Upper lobe of right lung (tissue), 1 donor: ENCODE measurements around the gene RAB6B. TPM values are rescaled to one million over a fixed set of nuclear protein-coding genes. Genes with fewer than 3 reads are reported as not detected.

Experiments
- ATAC-seq: fragments of 200-7000 bp; cut with Tn5 transposase; one replicate; pipeline ENCODE4 v1.9.1; 2020; ENCODE audit warnings: mild to moderate bottlenecking, moderate library complexity
- DNase-seq: peaks from one replicate; pipeline ENCODE4 v3.0.0-alpha.2; 2020
- H3K27ac ChIP-seq: fragments of 200-600 bp; one replicate; pipeline ENCODE4 v1.8.0; 2022
- H3K27me3 ChIP-seq: fragments of 200-600 bp; one replicate; pipeline ENCODE4 v1.8.0; 2022; ENCODE audit warnings: mild to moderate bottlenecking
- H3K36me3 ChIP-seq: fragments of 200-600 bp; one replicate; pipeline ENCODE4 v1.8.0; 2022
- H3K4me1 ChIP-seq: fragments of 200-600 bp; one replicate; pipeline ENCODE4 v1.8.0; 2022
- H3K4me3 ChIP-seq: fragments of 200-600 bp; one replicate; pipeline ENCODE4 v1.8.0; 2022; ENCODE audit warnings: mild to moderate bottlenecking
- H3K9me3 ChIP-seq: fragments of 200-600 bp; one replicate; pipeline ENCODE4 v1.8.0; 2022
- CTCF ChIP-seq: fragments of 200-600 bp; IDR thresholded peaks from one replicate; pipeline ENCODE4 v1.8.0; 2022; ENCODE audit warnings: antibody characterized with exemption
- intact Hi-C: fragments of 100-400 bp; cut with DNase I; formaldehyde crosslinking; loops from one replicate; pipeline ENCODE4 v1.11.0; 2022
- total RNA-seq: library from RNA; stranded (reverse); fragmentation: NEBNext Ultra II Directional; extraction: Animal tissue kit (Norgen Biotek cat#: 25700); gene quantifications from one replicate; pipeline ENCODE4 v1.2.1, GENCODE V29; 2021
- donor health status: DM: no; HTN: yes; CAD: no; lungs with severe emphysema.

Gene RAB6B
- total RNA-seq, 1 donor from 2014 or later, result 7.4 TPM

DNA sequence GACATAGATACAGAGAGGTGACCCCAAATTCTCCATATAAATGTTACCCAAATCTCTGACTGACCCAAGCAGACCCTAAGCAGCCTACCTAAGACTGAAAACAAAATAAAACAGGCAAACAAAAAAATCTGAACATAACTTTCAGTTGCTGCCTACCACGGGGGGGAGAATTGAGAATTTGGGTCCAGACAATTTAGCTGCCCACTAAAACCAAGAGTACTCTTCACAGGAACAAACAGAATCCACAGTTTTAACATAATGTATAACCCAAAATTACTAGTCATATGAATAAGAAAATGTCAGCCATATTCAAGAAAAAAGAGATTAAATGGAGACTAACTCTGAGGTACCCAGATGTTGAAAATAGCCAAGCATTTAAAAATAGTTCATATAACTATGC is 45.6 kb downstream of the RAB6B start:
- no peaks in the 10 kb centered on the region for H3K4me1 ChIP-seq
- intact Hi-C loops, result no loop called here
- no peaks in the 10 kb centered on the region for H3K36me3 ChIP-seq
- H3K27me3 ChIP-seq, result no peaks in the 10 kb centered on the region
- no peak for TF ChIP-seq CTCF
- ATAC-seq (no peak), DNase-seq (no peak)
- H3K9me3 ChIP-seq, result no peaks in the 10 kb centered on the region
- no peak overlapping the region for H3K4me3 ChIP-seq
- H3K27ac ChIP-seq, result no peak overlapping the region

GRCh38 chr3:133849346-133849745 is 46.3 kb downstream of the RAB6B start:
- Histone ChIP-seq H3K36me3 (no peaks in the 10 kb centered on the region), H3K27me3 (no peaks in the 10 kb centered on the region), H3K4me3 (no peak overlapping the region), H3K4me1 (no peaks in the 10 kb centered on the region), H3K9me3 (no peaks in the 10 kb centered on the region), H3K27ac (no peak overlapping the region)
- DNase-seq (no peak), ATAC-seq (no peak)
- intact Hi-C loops, result no loop called here
- no peak for TF ChIP-seq CTCF

DNA sequence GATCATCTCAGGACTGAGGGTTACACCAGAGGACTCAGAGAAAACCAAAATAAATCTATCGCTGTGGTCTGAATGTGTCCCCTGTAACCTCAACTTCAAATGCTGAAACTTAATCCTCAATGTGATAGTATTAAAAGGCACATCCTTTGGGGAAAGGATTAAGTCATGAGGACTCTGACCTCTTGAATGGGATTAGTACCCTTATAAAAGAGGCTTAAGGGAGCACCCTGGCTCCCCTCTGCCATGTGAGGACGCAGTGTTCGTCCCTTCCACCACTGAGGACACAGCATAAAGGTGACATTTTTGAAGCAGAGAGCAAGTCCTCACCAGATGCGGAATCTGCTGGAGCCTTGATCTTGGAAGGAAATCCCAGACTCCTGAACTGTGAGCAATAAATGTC is 50.6 kb downstream of the RAB6B start:
- TF ChIP-seq CTCF, result no peak

DNA sequence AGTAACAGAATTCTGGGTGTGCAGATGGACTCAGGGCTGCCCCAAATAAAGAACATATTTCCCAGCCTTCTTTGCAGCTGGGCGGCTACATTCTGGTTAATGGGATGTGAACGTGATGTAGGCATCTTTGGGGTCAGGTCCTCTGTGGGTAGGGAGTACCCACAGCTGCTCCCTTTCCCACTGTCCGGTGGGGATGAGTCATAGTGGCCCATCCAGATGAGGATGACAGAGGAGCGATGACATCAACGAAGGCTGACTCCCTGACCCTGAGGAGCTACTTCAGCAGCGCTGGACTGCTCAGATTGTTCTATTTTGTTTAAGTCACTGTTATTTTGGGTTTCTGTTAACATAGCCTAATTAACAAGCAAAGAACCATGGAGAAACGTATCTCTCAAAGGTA is 52.0 kb downstream of the RAB6B start:
- Histone ChIP-seq H3K4me3 (no peak overlapping the region), H3K9me3 (no peaks in the 10 kb centered on the region), H3K27ac (no peak overlapping the region), H3K36me3 (no peaks in the 10 kb centered on the region), H3K27me3 (no peaks in the 10 kb centered on the region), H3K4me1 (no peaks in the 10 kb centered on the region)
- DNase-seq (peak; percentile 17), ATAC-seq (no peak)
- no peak for TF ChIP-seq CTCF
- intact Hi-C loops, result no loop called here

More for the DNA sequence above, 50.6 kb downstream of the RAB6B start:
- ATAC-seq (no peak), DNase-seq (peak; percentile 1)
- Histone ChIP-seq H3K27me3 (no peaks in the 10 kb centered on the region), H3K27ac (no peak overlapping the region), H3K36me3 (no peaks in the 10 kb centered on the region), H3K9me3 (no peaks in the 10 kb centered on the region), H3K4me1 (no peaks in the 10 kb centered on the region), H3K4me3 (no peak overlapping the region)
- intact Hi-C loops, result no loop called here

DNA sequence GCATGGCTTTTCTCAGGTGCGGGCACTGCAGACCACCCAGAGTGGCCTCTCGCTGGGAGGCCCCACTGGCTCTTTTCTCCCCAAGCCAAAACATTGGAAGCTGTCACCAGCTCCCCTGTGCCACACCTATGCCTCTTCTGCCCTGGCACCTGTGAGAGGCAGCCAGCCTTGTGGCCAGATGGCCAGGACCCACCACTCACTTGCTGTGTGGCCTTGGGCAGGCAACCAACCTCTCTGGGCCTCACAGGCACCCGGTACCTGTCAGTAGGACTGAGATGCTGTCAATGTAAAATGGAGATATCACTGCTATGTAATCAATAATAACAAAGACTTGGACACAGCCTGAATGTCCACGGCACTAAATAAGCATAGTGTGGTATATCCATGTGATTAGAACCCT is 53.5 kb downstream of the RAB6B start:
- no peak for TF ChIP-seq CTCF
- intact Hi-C loops, result no loop called here
- Histone ChIP-seq H3K4me3 (no peak overlapping the region), H3K36me3 (no peaks in the 10 kb centered on the region), H3K9me3 (no peaks in the 10 kb centered on the region), H3K4me1 (no peaks in the 10 kb centered on the region), H3K27me3 (no peaks in the 10 kb centered on the region), H3K27ac (no peak overlapping the region)
- DNase-seq (no peak), ATAC-seq (no peak)

DNA sequence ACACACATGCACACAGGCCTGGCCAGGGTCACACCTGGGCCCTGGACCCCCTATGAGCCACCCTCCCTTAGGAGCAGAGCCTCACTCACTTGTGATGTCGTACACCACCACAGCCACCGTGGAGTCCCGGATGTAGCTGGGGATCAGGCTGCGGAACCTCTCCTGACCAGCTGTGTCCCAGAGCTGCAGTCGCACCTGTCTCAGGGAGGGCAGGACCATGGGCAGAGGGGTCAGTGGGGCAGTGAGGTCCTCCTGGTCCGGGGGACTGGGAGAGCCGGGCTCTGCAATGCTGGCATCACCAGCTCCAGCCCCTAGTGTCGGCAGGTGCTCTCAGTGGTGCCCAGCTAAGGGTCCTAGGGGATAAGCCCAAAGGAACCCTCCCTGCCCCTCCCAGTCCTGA is 54.5 kb downstream of the RAB6B start:
- peak; percentile 28 for DNase-seq
- H3K27me3 ChIP-seq, result no peaks in the 10 kb centered on the region
- H3K27ac ChIP-seq, result no peak overlapping the region
- H3K36me3 ChIP-seq, result no peaks in the 10 kb centered on the region
- no peaks in the 10 kb centered on the region for H3K4me1 ChIP-seq
- TF ChIP-seq CTCF, result no peak
- intact Hi-C loops, result no loop called here
- no peak overlapping the region for H3K4me3 ChIP-seq
- ATAC-seq, result no peak
- H3K9me3 ChIP-seq, result no peaks in the 10 kb centered on the region
